GM23338 (cell line): ENCODE measurements around the gene CDK5RAP2. TPM values are rescaled to one million over a fixed set of nuclear protein-coding genes. Genes with fewer than 3 reads are reported as not detected.

ENCODE experiments used
- EZH2 ChIP-seq: fragments of 200-600 bp; sonication (generic); IDR thresholded peaks from one replicate; pipeline ENCODE4 v1.8.0; 2017; ENCODE audit warnings: antibody characterized with exemption, mild to moderate bottlenecking, low read depth; ENCODE audit not compliant: unreplicated experiment
- EZH2phosphoT487 ChIP-seq: fragments of 200-600 bp; sonication (generic); IDR thresholded peaks from one replicate; pipeline ENCODE4 v1.8.1; 2018; ENCODE audit warnings: antibody characterized with exemption; ENCODE audit not compliant: unreplicated experiment
- JUNB ChIP-seq: IDR thresholded peaks from one replicate; pipeline ENCODE4 v1.6.1; 2016; ENCODE audit warnings: antibody characterized with exemption; ENCODE audit not compliant: unreplicated experiment
- NANOG ChIP-seq: IDR thresholded peaks from 2 replicates; pipeline ENCODE4 v1.6.1; 2016; ENCODE audit warnings: antibody characterized with exemption, borderline replicate concordance
- ZNF114 ChIP-seq: fragments of 250-450 bp; sonication (Bioruptor Pico); IDR thresholded peaks from 2 replicates; pipeline ENCODE4 v1.5.0; 2020; ENCODE audit warnings: mild to moderate bottlenecking, moderate library complexity
- ZNF331 ChIP-seq: fragments of 250-450 bp; sonication (Bioruptor Pico); IDR thresholded peaks from 2 replicates; pipeline ENCODE4 v1.5.0; 2020; ENCODE audit warnings: low read depth, mild to moderate bottlenecking, moderate library complexity
- polyA plus RNA-seq: library from polyadenylated mRNA; unstranded; fragments of >200 nt; fragmentation: Nextera tagmentation; extraction: Ambion mirVana; gene quantifications from 2 replicates; pipeline ENCODE4 v1.2.1, GENCODE V29; 2016
- total RNA-seq: library from RNA; depleted of rRNA; stranded (reverse); fragments of >200 nt; shearing (Covaris generic); gene quantifications from 2 replicates; pipeline ENCODE4 v1.2.3, GENCODE V29; 2014
- TF ChIP-seq, protein P1 (sequence below): fragments of 250-450 bp; sonication (Bioruptor Pico); IDR thresholded peaks from 2 replicates; pipeline ENCODE4 v1.5.0; 2020; ENCODE audit warnings: mild to moderate bottlenecking, moderate library complexity
- TF ChIP-seq, protein P2 (sequence below): IDR thresholded peaks from 2 replicates; pipeline ENCODE4 v1.6.1; 2016; ENCODE audit warnings: antibody characterized with exemption
- TF ChIP-seq, protein P3 (sequence below), 2 experiments: fragments of 200-600 bp in 1 of 2; sonication (generic) in 1 of 2; conservative IDR thresholded peaks; 2 replicates each; pipeline versions ENCODE4 v1.5.1 to v1.6.1; 2016 to 2017; ENCODE audit warnings: antibody characterized with exemption in 2 of 2, low read depth in 2 of 2, mild to moderate bottlenecking in 2 of 2, moderate library complexity in 1 of 2

The CDK5RAP2 gene
- total and polyA plus RNA-seq, 2 experiments from 2014 or later, result 50.7 to 65.7 TPM

DNA sequence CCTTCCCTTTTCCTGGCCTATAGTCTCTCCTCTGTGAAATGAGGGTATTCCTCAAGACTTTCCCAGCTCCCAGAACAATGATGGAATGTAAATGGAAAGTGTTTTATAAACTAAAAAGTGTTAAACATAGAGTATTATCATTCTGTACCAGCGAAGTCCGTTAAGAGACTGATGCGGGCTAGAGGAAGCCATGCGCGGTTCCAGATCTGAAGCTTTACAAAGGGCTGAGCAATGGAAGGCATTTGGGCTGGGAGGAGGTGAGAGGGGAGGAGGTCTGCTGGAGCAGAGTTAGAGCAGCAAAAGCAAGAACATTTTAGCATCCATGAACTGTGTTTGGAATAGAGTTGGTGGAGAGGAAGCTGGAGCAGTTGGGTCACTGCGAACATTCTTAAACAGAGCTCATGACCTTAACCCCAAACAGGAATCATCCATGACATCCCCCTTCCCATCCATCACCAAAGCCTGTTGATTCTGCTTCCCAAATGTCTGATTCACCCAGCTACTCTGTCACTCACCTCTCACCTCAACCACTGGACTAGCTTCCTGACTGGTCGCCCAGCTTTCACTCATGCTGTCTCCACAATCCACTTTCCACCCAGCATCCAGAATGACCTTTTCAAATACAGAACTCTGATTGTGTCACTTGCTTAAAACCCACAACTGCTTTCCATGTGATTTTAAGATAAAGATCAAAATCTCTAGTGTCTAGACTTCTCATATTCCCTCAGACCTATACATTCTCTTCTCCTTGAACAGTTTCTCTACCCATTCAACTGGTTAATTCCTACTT is 37.1 kb downstream of the CDK5RAP2 start (continued):
- TF ChIP-seq, protein P1, sequence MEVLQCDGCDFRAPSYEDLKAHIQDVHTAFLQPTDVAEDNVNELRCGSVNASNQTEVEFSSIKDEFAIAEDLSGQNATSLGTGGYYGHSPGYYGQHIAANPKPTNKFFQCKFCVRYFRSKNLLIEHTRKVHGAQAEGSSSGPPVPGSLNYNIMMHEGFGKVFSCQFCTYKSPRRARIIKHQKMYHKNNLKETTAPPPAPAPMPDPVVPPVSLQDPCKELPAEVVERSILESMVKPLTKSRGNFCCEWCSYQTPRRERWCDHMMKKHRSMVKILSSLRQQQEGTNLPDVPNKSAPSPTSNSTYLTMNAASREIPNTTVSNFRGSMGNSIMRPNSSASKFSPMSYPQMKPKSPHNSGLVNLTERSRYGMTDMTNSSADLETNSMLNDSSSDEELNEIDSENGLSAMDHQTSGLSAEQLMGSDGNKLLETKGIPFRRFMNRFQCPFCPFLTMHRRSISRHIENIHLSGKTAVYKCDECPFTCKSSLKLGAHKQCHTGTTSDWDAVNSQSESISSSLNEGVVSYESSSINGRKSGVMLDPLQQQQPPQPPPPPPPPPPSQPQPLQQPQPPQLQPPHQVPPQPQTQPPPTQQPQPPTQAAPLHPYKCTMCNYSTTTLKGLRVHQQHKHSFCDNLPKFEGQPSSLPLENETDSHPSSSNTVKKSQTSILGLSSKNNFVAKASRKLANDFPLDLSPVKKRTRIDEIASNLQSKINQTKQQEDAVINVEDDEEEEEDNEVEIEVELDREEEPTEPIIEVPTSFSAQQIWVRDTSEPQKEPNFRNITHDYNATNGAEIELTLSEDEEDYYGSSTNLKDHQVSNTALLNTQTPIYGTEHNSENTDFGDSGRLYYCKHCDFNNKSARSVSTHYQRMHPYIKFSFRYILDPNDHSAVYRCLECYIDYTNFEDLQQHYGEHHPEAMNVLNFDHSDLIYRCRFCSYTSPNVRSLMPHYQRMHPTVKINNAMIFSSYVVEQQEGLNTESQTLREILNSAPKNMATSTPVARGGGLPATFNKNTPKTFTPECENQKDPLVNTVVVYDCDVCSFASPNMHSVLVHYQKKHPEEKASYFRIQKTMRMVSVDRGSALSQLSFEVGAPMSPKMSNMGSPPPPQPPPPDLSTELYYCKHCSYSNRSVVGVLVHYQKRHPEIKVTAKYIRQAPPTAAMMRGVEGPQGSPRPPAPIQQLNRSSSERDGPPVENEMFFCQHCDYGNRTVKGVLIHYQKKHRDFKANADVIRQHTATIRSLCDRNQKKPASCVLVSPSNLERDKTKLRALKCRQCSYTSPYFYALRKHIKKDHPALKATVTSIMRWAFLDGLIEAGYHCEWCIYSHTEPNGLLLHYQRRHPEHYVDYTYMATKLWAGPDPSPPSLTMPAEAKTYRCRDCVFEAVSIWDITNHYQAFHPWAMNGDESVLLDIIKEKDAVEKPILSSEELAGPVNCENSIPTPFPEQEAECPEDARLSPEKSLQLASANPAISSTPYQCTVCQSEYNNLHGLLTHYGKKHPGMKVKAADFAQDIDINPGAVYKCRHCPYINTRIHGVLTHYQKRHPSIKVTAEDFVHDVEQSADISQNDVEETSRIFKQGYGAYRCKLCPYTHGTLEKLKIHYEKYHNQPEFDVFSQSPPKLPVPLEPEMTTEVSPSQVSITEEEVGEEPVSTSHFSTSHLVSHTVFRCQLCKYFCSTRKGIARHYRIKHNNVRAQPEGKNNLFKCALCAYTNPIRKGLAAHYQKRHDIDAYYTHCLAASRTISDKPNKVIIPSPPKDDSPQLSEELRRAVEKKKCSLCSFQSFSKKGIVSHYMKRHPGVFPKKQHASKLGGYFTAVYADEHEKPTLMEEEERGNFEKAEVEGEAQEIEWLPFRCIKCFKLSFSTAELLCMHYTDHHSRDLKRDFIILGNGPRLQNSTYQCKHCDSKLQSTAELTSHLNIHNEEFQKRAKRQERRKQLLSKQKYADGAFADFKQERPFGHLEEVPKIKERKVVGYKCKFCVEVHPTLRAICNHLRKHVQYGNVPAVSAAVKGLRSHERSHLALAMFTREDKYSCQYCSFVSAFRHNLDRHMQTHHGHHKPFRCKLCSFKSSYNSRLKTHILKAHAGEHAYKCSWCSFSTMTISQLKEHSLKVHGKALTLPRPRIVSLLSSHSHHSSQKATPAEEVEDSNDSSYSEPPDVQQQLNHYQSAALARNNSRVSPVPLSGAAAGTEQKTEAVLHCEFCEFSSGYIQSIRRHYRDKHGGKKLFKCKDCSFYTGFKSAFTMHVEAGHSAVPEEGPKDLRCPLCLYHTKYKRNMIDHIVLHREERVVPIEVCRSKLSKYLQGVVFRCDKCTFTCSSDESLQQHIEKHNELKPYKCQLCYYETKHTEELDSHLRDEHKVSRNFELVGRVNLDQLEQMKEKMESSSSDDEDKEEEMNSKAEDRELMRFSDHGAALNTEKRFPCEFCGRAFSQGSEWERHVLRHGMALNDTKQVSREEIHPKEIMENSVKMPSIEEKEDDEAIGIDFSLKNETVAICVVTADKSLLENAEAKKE (CRISPR knock-in tag), result no peak
- TF ChIP-seq, protein P2, sequence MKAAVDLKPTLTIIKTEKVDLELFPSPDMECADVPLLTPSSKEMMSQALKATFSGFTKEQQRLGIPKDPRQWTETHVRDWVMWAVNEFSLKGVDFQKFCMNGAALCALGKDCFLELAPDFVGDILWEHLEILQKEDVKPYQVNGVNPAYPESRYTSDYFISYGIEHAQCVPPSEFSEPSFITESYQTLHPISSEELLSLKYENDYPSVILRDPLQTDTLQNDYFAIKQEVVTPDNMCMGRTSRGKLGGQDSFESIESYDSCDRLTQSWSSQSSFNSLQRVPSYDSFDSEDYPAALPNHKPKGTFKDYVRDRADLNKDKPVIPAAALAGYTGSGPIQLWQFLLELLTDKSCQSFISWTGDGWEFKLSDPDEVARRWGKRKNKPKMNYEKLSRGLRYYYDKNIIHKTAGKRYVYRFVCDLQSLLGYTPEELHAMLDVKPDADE, result no peak
- TF ChIP-seq, protein P3, sequence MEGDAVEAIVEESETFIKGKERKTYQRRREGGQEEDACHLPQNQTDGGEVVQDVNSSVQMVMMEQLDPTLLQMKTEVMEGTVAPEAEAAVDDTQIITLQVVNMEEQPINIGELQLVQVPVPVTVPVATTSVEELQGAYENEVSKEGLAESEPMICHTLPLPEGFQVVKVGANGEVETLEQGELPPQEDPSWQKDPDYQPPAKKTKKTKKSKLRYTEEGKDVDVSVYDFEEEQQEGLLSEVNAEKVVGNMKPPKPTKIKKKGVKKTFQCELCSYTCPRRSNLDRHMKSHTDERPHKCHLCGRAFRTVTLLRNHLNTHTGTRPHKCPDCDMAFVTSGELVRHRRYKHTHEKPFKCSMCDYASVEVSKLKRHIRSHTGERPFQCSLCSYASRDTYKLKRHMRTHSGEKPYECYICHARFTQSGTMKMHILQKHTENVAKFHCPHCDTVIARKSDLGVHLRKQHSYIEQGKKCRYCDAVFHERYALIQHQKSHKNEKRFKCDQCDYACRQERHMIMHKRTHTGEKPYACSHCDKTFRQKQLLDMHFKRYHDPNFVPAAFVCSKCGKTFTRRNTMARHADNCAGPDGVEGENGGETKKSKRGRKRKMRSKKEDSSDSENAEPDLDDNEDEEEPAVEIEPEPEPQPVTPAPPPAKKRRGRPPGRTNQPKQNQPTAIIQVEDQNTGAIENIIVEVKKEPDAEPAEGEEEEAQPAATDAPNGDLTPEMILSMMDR (conservative IDR thresholded peaks at IDR 0.05; ENCODE audit: low read depth in 2 of 2), result no peak
- TF ChIP-seq ZNF331 (no peak), EZH2 (no peak), EZH2phosphoT487 (no peak), JUNB (no peak), ZNF114 (CRISPR knock-in tag) (no peak), NANOG (no peak)
